ENCODE measurements around the gene BRIP1. TPM values are rescaled to one million over a fixed set of nuclear protein-coding genes. Genes with fewer than 3 reads are reported as not detected.
A peak's percentile ranks its signal among the peaks of the same experiment; 100 is the strongest.

The BRIP1 gene
- polyA plus RNA-seq, 2 of the 4 experiments (the other 2 are of a cell fraction): 8.0 to 11.5 TPM

DNA sequence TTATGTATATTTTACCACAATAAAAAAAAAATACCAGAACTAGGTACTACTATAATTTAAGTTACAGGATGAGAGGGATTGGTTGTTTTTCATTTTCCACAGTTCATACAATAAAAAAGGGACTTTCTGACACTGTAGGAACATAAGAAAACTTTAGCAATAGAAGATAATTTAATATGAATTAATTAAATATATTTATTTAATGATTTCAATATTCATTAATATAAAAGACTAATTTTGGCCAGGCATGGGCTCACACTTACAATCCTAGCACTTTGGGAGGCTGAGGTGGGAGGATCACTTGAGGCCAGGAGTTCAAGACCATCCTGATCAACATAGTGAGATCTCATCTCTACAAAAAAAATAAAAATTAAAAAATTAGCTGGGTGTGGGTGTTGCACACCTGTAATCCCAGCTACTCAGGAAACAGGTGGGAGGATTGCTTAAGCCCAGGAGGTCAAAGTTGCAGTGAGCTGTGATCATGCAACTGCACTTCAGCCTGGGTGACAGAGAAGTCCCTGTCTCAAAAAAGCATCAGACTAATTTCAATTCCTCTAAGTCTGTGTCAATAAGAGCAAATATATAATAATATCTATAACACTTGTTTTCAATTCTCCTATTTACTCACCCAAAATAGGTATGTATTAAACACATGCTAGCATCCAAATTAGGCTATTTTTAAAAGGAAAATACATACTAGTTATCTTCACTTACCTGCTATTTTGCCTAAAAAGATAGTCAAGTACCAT, 79.6 kb downstream of the BRIP1 start:
- no peak overlapping the region for H3K4me3 ChIP-seq
- FAIRE-seq (no peak), ATAC-seq (no peak), DNase-seq (ENCODE audit: low read depth in 1 of 2, low spot score in 1 of 2) (no peak)
- CTCF ChIA-PET: no interaction called here
- POLR2A ChIA-PET: no interaction called here
- H3K4me1 ChIP-seq: no peaks in the 10 kb centered on the region
- no peak overlapping the region for H3K4me2 ChIP-seq
- no peaks in the 10 kb centered on the region for H3K9me3 ChIP-seq
- no peak overlapping the region for H3K27ac ChIP-seq
- TF ChIP-seq, protein P1, sequence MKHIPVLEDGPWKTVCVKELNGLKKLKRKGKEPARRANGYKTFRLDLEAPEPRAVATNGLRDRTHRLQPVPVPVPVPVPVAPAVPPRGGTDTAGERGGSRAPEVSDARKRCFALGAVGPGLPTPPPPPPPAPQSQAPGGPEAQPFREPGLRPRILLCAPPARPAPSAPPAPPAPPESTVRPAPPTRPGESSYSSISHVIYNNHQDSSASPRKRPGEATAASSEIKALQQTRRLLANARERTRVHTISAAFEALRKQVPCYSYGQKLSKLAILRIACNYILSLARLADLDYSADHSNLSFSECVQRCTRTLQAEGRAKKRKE (CRISPR knock-in tag; IDR thresholded peaks at IDR 0.05; ENCODE audit: low read depth): no peak
- TF ChIP-seq FOSB (CRISPR knock-in tag; IDR thresholded peaks at IDR 0.05): no peak
- no peak for TF ChIP-seq KDM5A (IDR thresholded peaks at IDR 0.05)
- no peak for TF ChIP-seq CBX8 (IDR thresholded peaks at IDR 0.05)
- no peak for TF ChIP-seq NFE2L2 (conservative IDR thresholded peaks at IDR 0.05; ENCODE audit: low read length)
- TF ChIP-seq SMC3 (IDR thresholded peaks at IDR 0.05): no peak
- no peak for TF ChIP-seq PHF8 (IDR thresholded peaks at IDR 0.05; ENCODE audit: borderline replicate concordance, low read depth)
- TF ChIP-seq ZC3H11A (IDR thresholded peaks at IDR 0.05): no peak
- no peak for TF ChIP-seq KDM1A (IDR thresholded peaks at IDR 0.05; ENCODE audit: low read depth)
- no peak for TF ChIP-seq RNF2 (IDR thresholded peaks at IDR 0.05; ENCODE audit: borderline replicate concordance, low read depth)
- TF ChIP-seq CHD4 (IDR thresholded peaks at IDR 0.05; ENCODE audit: borderline replicate concordance): no peak
- no peak for TF ChIP-seq CEBPB (IDR thresholded peaks at IDR 0.05)
- no peak for TF ChIP-seq TP53 (CRISPR knock-in tag; IDR thresholded peaks at IDR 0.05)
- TF ChIP-seq, protein P2, sequence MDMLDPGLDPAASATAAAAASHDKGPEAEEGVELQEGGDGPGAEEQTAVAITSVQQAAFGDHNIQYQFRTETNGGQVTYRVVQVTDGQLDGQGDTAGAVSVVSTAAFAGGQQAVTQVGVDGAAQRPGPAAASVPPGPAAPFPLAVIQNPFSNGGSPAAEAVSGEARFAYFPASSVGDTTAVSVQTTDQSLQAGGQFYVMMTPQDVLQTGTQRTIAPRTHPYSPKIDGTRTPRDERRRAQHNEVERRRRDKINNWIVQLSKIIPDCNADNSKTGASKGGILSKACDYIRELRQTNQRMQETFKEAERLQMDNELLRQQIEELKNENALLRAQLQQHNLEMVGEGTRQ (IDR thresholded peaks at IDR 0.05): no peak
- no peak for TF ChIP-seq POLR2A (IDR thresholded peaks at IDR 0.05; ENCODE audit: low read length)
- no peak for TF ChIP-seq GATA3 (IDR thresholded peaks at IDR 0.05; ENCODE audit: borderline replicate concordance)
- TF ChIP-seq, protein P3, sequence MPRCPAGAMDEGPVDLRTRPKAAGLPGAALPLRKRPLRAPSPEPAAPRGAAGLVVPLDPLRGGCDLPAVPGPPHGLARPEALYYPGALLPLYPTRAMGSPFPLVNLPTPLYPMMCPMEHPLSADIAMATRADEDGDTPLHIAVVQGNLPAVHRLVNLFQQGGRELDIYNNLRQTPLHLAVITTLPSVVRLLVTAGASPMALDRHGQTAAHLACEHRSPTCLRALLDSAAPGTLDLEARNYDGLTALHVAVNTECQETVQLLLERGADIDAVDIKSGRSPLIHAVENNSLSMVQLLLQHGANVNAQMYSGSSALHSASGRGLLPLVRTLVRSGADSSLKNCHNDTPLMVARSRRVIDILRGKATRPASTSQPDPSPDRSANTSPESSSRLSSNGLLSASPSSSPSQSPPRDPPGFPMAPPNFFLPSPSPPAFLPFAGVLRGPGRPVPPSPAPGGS (IDR thresholded peaks at IDR 0.05): no peak

DNA sequence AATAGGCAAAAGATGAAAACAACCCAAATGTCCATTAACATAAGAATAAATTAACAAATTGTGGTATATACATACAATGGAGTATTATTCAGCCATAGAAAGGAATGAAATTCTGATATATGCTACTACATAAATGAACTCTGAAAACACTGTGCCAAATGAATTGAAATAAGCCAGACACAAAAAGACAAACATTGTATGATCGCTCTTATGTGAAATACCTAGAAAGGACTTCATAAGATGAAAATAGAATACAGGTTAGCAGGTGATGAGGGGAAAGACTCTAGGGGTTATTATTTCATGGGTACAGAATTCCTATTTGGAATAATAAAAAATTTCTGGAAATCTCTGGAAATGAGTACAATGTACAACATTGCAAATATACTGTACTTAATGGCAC, 80.2 kb downstream of the BRIP1 start:
- FAIRE-seq: peak; percentile 39
- no peak overlapping the region for H3K4me2 ChIP-seq
- no peaks in the 10 kb centered on the region for H3K4me1 ChIP-seq
- POLR2A ChIA-PET: no interaction called here
- CTCF ChIA-PET: no interaction called here
- no peaks in the 10 kb centered on the region for H3K9me3 ChIP-seq
- no peak for TF ChIP-seq POLR2A (IDR thresholded peaks at IDR 0.05; ENCODE audit: low read length)
- TF ChIP-seq RCOR1 (IDR thresholded peaks at IDR 0.05; ENCODE audit: low read depth, low read length): no peak
- no peak for TF ChIP-seq RARB (CRISPR knock-in tag; IDR thresholded peaks at IDR 0.05)
- TF ChIP-seq, protein P4, sequence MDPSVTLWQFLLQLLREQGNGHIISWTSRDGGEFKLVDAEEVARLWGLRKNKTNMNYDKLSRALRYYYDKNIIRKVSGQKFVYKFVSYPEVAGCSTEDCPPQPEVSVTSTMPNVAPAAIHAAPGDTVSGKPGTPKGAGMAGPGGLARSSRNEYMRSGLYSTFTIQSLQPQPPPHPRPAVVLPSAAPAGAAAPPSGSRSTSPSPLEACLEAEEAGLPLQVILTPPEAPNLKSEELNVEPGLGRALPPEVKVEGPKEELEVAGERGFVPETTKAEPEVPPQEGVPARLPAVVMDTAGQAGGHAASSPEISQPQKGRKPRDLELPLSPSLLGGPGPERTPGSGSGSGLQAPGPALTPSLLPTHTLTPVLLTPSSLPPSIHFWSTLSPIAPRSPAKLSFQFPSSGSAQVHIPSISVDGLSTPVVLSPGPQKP (IDR thresholded peaks at IDR 0.05; ENCODE audit: low read depth, low read length): no peak
- no peak for TF ChIP-seq CBX2 (IDR thresholded peaks at IDR 0.05; ENCODE audit: borderline replicate concordance, low read depth)
- TF ChIP-seq, protein P5, sequence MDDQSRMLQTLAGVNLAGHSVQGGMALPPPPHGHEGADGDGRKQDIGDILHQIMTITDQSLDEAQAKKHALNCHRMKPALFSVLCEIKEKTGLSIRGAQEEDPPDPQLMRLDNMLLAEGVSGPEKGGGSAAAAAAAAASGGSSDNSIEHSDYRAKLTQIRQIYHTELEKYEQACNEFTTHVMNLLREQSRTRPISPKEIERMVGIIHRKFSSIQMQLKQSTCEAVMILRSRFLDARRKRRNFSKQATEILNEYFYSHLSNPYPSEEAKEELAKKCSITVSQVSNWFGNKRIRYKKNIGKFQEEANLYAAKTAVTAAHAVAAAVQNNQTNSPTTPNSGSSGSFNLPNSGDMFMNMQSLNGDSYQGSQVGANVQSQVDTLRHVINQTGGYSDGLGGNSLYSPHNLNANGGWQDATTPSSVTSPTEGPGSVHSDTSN (IDR thresholded peaks at IDR 0.05): no peak
- TF ChIP-seq HOXA7 (CRISPR knock-in tag; IDR thresholded peaks at IDR 0.05): no peak
- TF ChIP-seq, protein P1 (CRISPR knock-in tag; IDR thresholded peaks at IDR 0.05; ENCODE audit: low read depth): no peak
- no peak for TF ChIP-seq FOXS1 (CRISPR knock-in tag; IDR thresholded peaks at IDR 0.05)
- TF ChIP-seq EHF (CRISPR knock-in tag; IDR thresholded peaks at IDR 0.05): no peak
- TF ChIP-seq ZNF302 (CRISPR knock-in tag; IDR thresholded peaks at IDR 0.05): no peak
- TF ChIP-seq CEBPB (IDR thresholded peaks at IDR 0.05): no peak
- no peak overlapping the region for H3K4me3 ChIP-seq
- DNase-seq (ENCODE audit: low read depth in 1 of 2, low spot score in 1 of 2): no peak
- WGBS (ENCODE audit: missing lambda C conversion rate): 88% methylated on average over 1 of the region's 1 CpG
- no peak overlapping the region for H3K27ac ChIP-seq
- no peak for ATAC-seq
